HepG2 (cell line): ENCODE results near the gene CAB39. TPM values are rescaled to one million over a fixed set of nuclear protein-coding genes. Genes with fewer than 3 reads are reported as not detected.
A peak's percentile ranks its signal among the peaks of the same experiment; 100 is the strongest.

Experiments
- BRCA1 ChIP-seq: sonication (generic); formaldehyde crosslinking; IDR thresholded peaks from 2 replicates; pipeline ENCODE4 v1.4.0; 2020; ENCODE audit warnings: missing genetic modification reagents
- EED ChIP-seq: sonication (generic); formaldehyde crosslinking; IDR thresholded peaks from 2 replicates; pipeline ENCODE4 v1.5.0; 2020; ENCODE audit warnings: mild to moderate bottlenecking, missing genetic modification reagents
- ELF3 ChIP-seq: IDR thresholded peaks from 2 replicates; pipeline ENCODE4 v1.6.1; 2016; ENCODE audit warnings: missing genetic modification reagents, missing compliant biosample characterization
- ERF ChIP-seq: IDR thresholded peaks from 2 replicates; pipeline ENCODE4 v1.6.1; 2018; ENCODE audit warnings: missing biosample characterization, missing genetic modification reagents
- MIXL1 ChIP-seq: IDR thresholded peaks from 2 replicates; pipeline ENCODE4 v1.6.1; 2016
- NFE2L1 ChIP-seq: sonication (generic); formaldehyde crosslinking; IDR thresholded peaks from 2 replicates; pipeline ENCODE4 v1.4.0; 2020; ENCODE audit warnings: missing genetic modification reagents, mild to moderate bottlenecking, borderline replicate concordance
- PHF20 ChIP-seq: sonication (generic); formaldehyde crosslinking; IDR thresholded peaks from 2 replicates; pipeline ENCODE4 v1.5.0; 2020; ENCODE audit warnings: mild to moderate bottlenecking, missing genetic modification reagents
- SAP130 ChIP-seq: IDR thresholded peaks from 2 replicates; pipeline ENCODE4 v1.6.1; 2016; ENCODE audit warnings: low read depth
- SMARCE1 ChIP-seq: fragments of 450-650 bp; IDR thresholded peaks from 2 replicates; pipeline ENCODE4 v1.6.1; 2017; ENCODE audit warnings: borderline replicate concordance
- SMC3 ChIP-seq: IDR thresholded peaks from 2 replicates; pipeline ENCODE4 v1.6.1; 2011; ENCODE audit warnings: low read length, improper control_type of control experiment
- SRSF4 ChIP-seq: fragments of 200-400 bp; formaldehyde crosslinking; IDR thresholded peaks from one replicate; pipeline ENCODE4 v1.6.1; 2018; ENCODE audit warnings: mild to moderate bottlenecking, low read depth, low read length, moderate library complexity; ENCODE audit not compliant: poor library complexity, severe bottlenecking
- STAG1 ChIP-seq: sonication (generic); formaldehyde crosslinking; IDR thresholded peaks from 2 replicates; pipeline ENCODE4 v1.4.0; 2020; ENCODE audit warnings: missing genetic modification reagents
- THAP11 ChIP-seq: IDR thresholded peaks from 2 replicates; pipeline ENCODE4 v1.6.1; 2016; ENCODE audit warnings: missing biosample characterization, missing genetic modification reagents
- TMF1 ChIP-seq: sonication (generic); formaldehyde crosslinking; IDR thresholded peaks from 2 replicates; pipeline ENCODE4 v1.8.1; 2022; ENCODE audit warnings: low read depth, missing genetic modification reagents
- ZBTB8A ChIP-seq: sonication (generic); formaldehyde crosslinking; IDR thresholded peaks from 2 replicates; pipeline ENCODE4 v1.4.0; 2020; ENCODE audit warnings: mild to moderate bottlenecking, low read depth, missing genetic modification reagents, borderline replicate concordance
- ZFY ChIP-seq: sonication (generic); formaldehyde crosslinking; IDR thresholded peaks from 2 replicates; pipeline ENCODE4 v1.4.0; 2020; ENCODE audit warnings: missing genetic modification reagents
- ZNF138 ChIP-seq: sonication (generic); formaldehyde crosslinking; IDR thresholded peaks from 2 replicates; pipeline ENCODE4 v1.5.0; 2020; ENCODE audit warnings: mild to moderate bottlenecking, low read depth, missing genetic modification reagents
- ZNF44 ChIP-seq: sonication (generic); formaldehyde crosslinking; IDR thresholded peaks from 2 replicates; pipeline ENCODE4 v1.5.1; 2020; ENCODE audit warnings: mild to moderate bottlenecking, missing genetic modification reagents
- ZNF703 ChIP-seq: sonication (generic); formaldehyde crosslinking; IDR thresholded peaks from 2 replicates; pipeline ENCODE4 v1.5.1; 2020; ENCODE audit warnings: missing genetic modification reagents, mild to moderate bottlenecking, moderate library complexity, borderline replicate concordance
- ZSCAN31 ChIP-seq: sonication (generic); formaldehyde crosslinking; IDR thresholded peaks from 2 replicates; pipeline ENCODE4 v1.5.0; 2020; ENCODE audit warnings: low read depth, mild to moderate bottlenecking, missing genetic modification reagents
- polyA plus RNA-seq, 8 experiments: library from polyadenylated mRNA; depleted of rRNA in 3 of 8; stranded (reverse) in 7 of 8; unstranded in 1 of 8; fragments of >200 nt; fragmentation: Illumina TruSeq in 4 of 8; extraction: Trizol in 4 of 8; gene quantifications; 2 replicates each; pipeline versions ENCODE4 v1.2.1 to v1.2.3, GENCODE V29; 2011 to 2016; ENCODE audit warnings: low read depth in 4 of 8, missing spikeins in 1 of 8, mixed read lengths in 1 of 8; ENCODE audit not compliant: insufficient read depth in 1 of 8
- total RNA-seq, 5 experiments: library from RNA; depleted of rRNA; stranded (reverse); fragments of >200 nt; fragmentation: Illumina TruSeq; extraction: Trizol; gene quantifications; 2 replicates each; pipeline ENCODE4 v1.2.3, GENCODE V29; 2016; ENCODE audit warnings: low read depth in 1 of 5
- TF ChIP-seq, protein P1 (sequence below): sonication (generic); formaldehyde crosslinking; IDR thresholded peaks from 2 replicates; pipeline ENCODE4 v1.8.1; 2023; ENCODE audit warnings: mild to moderate bottlenecking, inconsistent platforms, moderate library complexity, missing genetic modification reagents, borderline replicate concordance
- TF ChIP-seq, protein P2 (sequence below): sonication (generic); formaldehyde crosslinking; IDR thresholded peaks from 2 replicates; pipeline ENCODE4 v1.8.0; 2022; ENCODE audit warnings: mild to moderate bottlenecking, missing genetic modification reagents, borderline replicate concordance
- TF ChIP-seq, protein P3 (sequence below): sonication (generic); formaldehyde crosslinking; IDR thresholded peaks from 2 replicates; pipeline ENCODE4 v1.4.0; 2020; ENCODE audit warnings: mild to moderate bottlenecking, low read depth, missing genetic modification reagents
- TF ChIP-seq, protein P4 (sequence below): sonication (generic); formaldehyde crosslinking; IDR thresholded peaks from 2 replicates; pipeline ENCODE4 v1.5.0; 2020; ENCODE audit warnings: missing genetic modification reagents, mild to moderate bottlenecking, borderline replicate concordance
- TF ChIP-seq, protein P5 (sequence below): sonication (generic); formaldehyde crosslinking; IDR thresholded peaks from 2 replicates; pipeline ENCODE4 v1.4.0; 2020; ENCODE audit warnings: missing genetic modification reagents, mild to moderate bottlenecking, borderline replicate concordance

CAB39 gene
- total and polyA plus RNA-seq, 2 of the 13 experiments (the other 11 are each of a cell fraction or from before 2014, with no cell fraction given), result 19.3 to 45.3 TPM

DNA sequence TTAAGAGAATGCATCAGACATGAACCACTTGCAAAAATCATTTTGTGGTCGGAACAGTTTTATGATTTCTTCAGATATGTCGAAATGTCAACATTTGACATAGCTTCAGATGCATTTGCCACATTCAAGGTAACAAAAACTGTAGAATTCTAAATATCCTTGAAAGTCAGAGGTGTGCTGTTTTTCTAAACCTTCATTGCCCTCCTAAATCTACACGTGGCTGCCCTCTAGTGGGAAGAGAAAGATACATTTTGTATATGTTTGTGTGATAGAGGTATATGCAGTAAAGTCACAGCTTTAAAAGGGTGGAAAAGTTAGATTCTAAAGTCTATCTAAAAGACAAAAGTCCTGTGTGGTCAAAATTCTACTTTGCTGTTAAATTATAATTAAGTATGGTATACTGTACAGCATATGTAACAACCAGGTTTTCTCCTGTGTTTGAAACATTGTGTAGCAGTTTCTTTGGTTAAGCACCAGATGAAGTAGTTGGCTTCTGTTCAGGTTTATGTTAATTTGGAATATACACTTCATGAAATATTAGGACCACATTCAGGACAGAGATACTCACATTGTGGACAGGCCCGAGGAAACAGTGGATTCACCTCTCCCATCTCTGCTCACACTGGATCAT, 86.2 kb downstream of the CAB39 start (continued):
- TF ChIP-seq, protein P1, sequence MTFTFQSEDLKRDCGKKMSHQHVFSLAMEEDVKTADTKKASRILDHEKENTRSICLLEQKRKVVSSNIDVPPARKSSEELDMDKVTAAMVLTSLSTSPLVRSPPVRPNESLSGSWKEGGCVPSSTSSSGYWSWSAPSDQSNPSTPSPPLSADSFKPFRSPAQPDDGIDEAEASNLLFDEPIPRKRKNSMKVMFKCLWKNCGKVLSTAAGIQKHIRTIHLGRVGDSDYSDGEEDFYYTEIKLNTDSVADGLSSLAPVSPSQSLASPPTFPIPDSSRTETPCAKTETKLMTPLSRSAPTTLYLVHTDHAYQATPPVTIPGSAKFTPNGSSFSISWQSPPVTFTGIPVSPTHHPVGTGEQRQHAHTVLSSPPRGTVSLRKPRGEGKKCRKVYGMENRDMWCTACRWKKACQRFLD (CRISPR knock-in tag), result no peak
- TF ChIP-seq BRCA1 (CRISPR knock-in tag) (no peak), ZSCAN31 (CRISPR knock-in tag) (0 out of 2 replicates have a peak, but pooled peaks have one; percentile 25), SMC3 (peak; percentile 58; the same call in 1 of the 2 replicates), ZBTB8A (CRISPR knock-in tag) (no peak), THAP11 (CRISPR knock-in tag) (peak; percentile 25; the same call in 1 of the 2 replicates), MIXL1 (CRISPR knock-in tag) (no peak), ZFY (CRISPR knock-in tag) (no peak), STAG1 (CRISPR knock-in tag) (peak; percentile 78), ZNF44 (CRISPR knock-in tag) (no peak), PHF20 (CRISPR knock-in tag) (no peak), TMF1 (CRISPR knock-in tag) (no peak), SAP130 (CRISPR knock-in tag) (0 out of 2 replicates have a peak, but pooled peaks have one; percentile 10), SMARCE1 (no peak), SRSF4 (no peak), EED (CRISPR knock-in tag) (no peak), ELF3 (0 out of 2 replicates have a peak, but pooled peaks have one; percentile 35), ZNF138 (no peak), ERF (no peak), NFE2L1 (CRISPR knock-in tag) (no peak), ZNF703 (no peak)
- TF ChIP-seq, protein P2, sequence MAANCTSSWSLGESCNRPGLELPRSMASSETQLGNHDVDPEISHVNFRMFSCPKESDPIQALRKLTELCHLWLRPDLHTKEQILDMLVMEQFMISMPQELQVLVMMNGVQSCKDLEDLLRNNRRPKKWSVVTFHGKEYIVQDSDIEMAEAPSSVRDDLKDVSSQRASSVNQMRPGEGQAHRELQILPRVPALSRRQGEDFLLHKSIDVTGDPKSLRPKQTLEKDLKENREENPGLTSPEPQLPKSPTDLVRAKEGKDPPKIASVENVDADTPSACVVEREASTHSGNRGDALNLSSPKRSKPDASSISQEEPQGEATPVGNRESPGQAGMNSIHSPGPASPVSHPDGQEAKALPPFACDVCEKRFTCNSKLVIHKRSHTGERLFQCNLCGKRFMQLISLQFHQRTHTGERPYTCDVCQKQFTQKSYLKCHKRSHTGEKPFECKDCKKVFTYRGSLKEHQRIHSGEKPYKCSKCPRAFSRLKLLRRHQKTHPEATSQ, result no peak
- TF ChIP-seq, protein P3, sequence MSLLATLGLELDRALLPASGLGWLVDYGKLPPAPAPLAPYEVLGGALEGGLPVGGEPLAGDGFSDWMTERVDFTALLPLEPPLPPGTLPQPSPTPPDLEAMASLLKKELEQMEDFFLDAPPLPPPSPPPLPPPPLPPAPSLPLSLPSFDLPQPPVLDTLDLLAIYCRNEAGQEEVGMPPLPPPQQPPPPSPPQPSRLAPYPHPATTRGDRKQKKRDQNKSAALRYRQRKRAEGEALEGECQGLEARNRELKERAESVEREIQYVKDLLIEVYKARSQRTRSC (CRISPR knock-in tag), result no peak
- TF ChIP-seq, protein P4, sequence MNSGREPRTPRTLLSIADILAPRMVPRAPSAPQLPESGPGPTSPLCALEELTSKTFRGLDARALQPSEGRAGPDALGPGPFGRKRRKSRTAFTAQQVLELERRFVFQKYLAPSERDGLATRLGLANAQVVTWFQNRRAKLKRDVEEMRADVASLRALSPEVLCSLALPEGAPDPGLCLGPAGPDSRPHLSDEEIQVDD, result no peak
- TF ChIP-seq, protein P5, sequence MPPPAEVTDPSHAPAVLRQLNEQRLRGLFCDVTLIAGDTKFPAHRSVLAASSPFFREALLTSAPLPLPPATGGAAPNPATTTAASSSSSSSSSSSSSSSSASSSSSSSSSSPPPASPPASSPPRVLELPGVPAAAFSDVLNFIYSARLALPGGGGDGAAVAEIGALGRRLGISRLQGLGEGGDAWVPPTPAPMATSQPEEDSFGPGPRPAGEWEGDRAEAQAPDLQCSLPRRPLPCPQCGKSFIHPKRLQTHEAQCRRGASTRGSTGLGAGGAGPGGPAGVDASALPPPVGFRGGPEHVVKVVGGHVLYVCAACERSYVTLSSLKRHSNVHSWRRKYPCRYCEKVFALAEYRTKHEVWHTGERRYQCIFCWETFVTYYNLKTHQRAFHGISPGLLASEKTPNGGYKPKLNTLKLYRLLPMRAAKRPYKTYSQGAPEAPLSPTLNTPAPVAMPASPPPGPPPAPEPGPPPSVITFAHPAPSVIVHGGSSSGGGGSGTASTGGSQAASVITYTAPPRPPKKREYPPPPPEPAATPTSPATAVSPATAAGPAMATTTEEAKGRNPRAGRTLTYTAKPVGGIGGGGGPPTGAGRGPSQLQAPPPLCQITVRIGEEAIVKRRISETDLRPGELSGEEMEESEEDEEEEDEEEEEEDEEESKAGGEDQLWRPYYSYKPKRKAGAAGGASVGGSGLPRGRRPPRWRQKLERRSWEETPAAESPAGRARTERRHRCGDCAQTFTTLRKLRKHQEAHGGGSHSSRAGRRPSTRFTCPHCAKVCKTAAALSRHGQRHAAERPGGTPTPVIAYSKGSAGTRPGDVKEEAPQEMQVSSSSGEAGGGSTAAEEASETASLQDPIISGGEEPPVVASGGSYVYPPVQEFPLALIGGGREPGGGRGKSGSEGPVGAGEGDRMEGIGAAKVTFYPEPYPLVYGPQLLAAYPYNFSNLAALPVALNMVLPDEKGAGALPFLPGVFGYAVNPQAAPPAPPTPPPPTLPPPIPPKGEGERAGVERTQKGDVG (CRISPR knock-in tag), result no peak
